MG63 (cell line): ENCODE results near the gene FREM3. TPM values are rescaled to one million over a fixed set of nuclear protein-coding genes. Genes with fewer than 3 reads are reported as not detected.
A peak's percentile ranks its signal among the peaks of the same experiment; 100 is the strongest.
"Not testable (repeated sequence)": the region's sequence is repeated elsewhere in the genome, so short reads cannot be mapped to it uniquely, and the experiment has no call there.

Source experiments
- DNase-seq: peaks from one replicate; pipeline ENCODE4 v3.0.0-alpha.2; 2020
- H3K27me3 ChIP-seq: fragments of 250-450 bp; sonication (Bioruptor Pico); 2 replicates; pipeline ENCODE4 v1.5.1; 2020; ENCODE audit warnings: mild to moderate bottlenecking, moderate library complexity
- H3K36me3 ChIP-seq: fragments of 250-450 bp; sonication (Bioruptor Pico); 2 replicates; pipeline ENCODE4 v1.5.1; 2020; ENCODE audit warnings: mild to moderate bottlenecking, moderate library complexity
- H3K4me3 ChIP-seq: fragments of 250-450 bp; sonication (Bioruptor Pico); 2 replicates; pipeline ENCODE4 v1.5.1; 2020; ENCODE audit warnings: mild to moderate bottlenecking, moderate library complexity
- H3K9me3 ChIP-seq: fragments of 250-450 bp; sonication (Bioruptor Pico); 2 replicates; pipeline ENCODE4 v1.5.1; 2020; ENCODE audit warnings: mild to moderate bottlenecking, moderate library complexity
- total RNA-seq: library from RNA; depleted of rRNA; stranded (reverse); fragments of >200 nt; shearing (Covaris generic); gene quantifications from 2 replicates; pipeline ENCODE4 v1.2.3, GENCODE V29; 2014; ENCODE audit warnings: low replicate concordance

Gene FREM3
- total RNA-seq, 1 experiment from 2014 or later, result not detected

- Histone ChIP-seq H3K27me3 (no peaks in the 10 kb centered on the region), H3K4me3 (no peak overlapping the region), H3K36me3 (no peaks in the 10 kb centered on the region), H3K9me3 (no peaks in the 10 kb centered on the region)
- DNase-seq, result no peak
Observed at GRCh38 chr4:143693856-143694255, 6.6 kb downstream of the FREM3 start.

- no peak overlapping the region for H3K4me3 ChIP-seq
- H3K9me3 ChIP-seq, result no peaks in the 10 kb centered on the region
Observed at GRCh38 chr4:143692241-143692640, 8.2 kb downstream of the FREM3 start.

GRCh38 chr4:143679434-143679833, 21.0 kb downstream of the FREM3 start:
- Histone ChIP-seq H3K9me3 (no peaks in the 10 kb centered on the region), H3K4me3 (no peak overlapping the region), H3K27me3 (no peaks in the 10 kb centered on the region), H3K36me3 (no peaks in the 10 kb centered on the region)
- DNase-seq, result no peak

More at GRCh38 chr4:143692241-143692640, 8.2 kb downstream of the FREM3 start:
- Histone ChIP-seq H3K27me3 (no peaks in the 10 kb centered on the region), H3K36me3 (no peaks in the 10 kb centered on the region)
- DNase-seq, result no peak

GRCh38 chr4:143673629-143674028, 26.8 kb downstream of the FREM3 start:
- not testable (repeated sequence) for H3K9me3 ChIP-seq, H3K36me3 ChIP-seq, H3K27me3 ChIP-seq, H3K4me3 ChIP-seq, DNase-seq

- no peak for DNase-seq
- Histone ChIP-seq H3K4me3 (no peak overlapping the region), H3K27me3 (no peaks in the 10 kb centered on the region), H3K36me3 (no peaks in the 10 kb centered on the region), H3K9me3 (no peaks in the 10 kb centered on the region)
Observed at GRCh38 chr4:143668930-143669552, 31.4 kb downstream of the FREM3 start.

GRCh38 chr4:143667461-143667860, 33.0 kb downstream of the FREM3 start:
- Histone ChIP-seq H3K27me3 (no peaks in the 10 kb centered on the region), H3K36me3 (no peaks in the 10 kb centered on the region), H3K4me3 (no peak overlapping the region), H3K9me3 (no peaks in the 10 kb centered on the region)
- DNase-seq, result peak; percentile 66

- no peaks in the 10 kb centered on the region for H3K36me3 ChIP-seq
- no peak for DNase-seq
- no peak overlapping the region for H3K4me3 ChIP-seq
- no peaks in the 10 kb centered on the region for H3K27me3 ChIP-seq
- H3K9me3 ChIP-seq, result no peaks in the 10 kb centered on the region
Observed at GRCh38 chr4:143658336-143658735, 42.1 kb downstream of the FREM3 start.

GRCh38 chr4:143654571-143654970, 45.9 kb downstream of the FREM3 start:
- no peaks in the 10 kb centered on the region for H3K9me3 ChIP-seq
- H3K36me3 ChIP-seq, result no peaks in the 10 kb centered on the region
- H3K4me3 ChIP-seq, result no peak overlapping the region
- H3K27me3 ChIP-seq, result no peaks in the 10 kb centered on the region
- no peak for DNase-seq

- DNase-seq, result no peak
- Histone ChIP-seq H3K9me3 (no peaks in the 10 kb centered on the region), H3K27me3 (no peaks in the 10 kb centered on the region)
Observed at GRCh38 chr4:143653031-143653430, 47.4 kb downstream of the FREM3 start.

GRCh38 chr4:143643399-143643798, 57.1 kb downstream of the FREM3 start:
- Histone ChIP-seq H3K36me3 (no peaks in the 10 kb centered on the region), H3K4me3 (no peak overlapping the region), H3K9me3 (no peaks in the 10 kb centered on the region), H3K27me3 (no peaks in the 10 kb centered on the region)
- DNase-seq, result no peak

More at GRCh38 chr4:143653031-143653430, 47.4 kb downstream of the FREM3 start:
- no peak overlapping the region for H3K4me3 ChIP-seq
- no peaks in the 10 kb centered on the region for H3K36me3 ChIP-seq

GRCh38 chr4:143642611-143643010, 57.9 kb downstream of the FREM3 start:
- Histone ChIP-seq H3K27me3 (no peaks in the 10 kb centered on the region), H3K36me3 (no peaks in the 10 kb centered on the region), H3K9me3 (no peaks in the 10 kb centered on the region), H3K4me3 (no peak overlapping the region)
- no peak for DNase-seq

GRCh38 chr4:143641361-143641760, 59.1 kb downstream of the FREM3 start:
- no peaks in the 10 kb centered on the region; the same call in 1 of the 2 replicates for H3K27me3 ChIP-seq
- no peaks in the 10 kb centered on the region for H3K36me3 ChIP-seq
- DNase-seq, result no peak
- H3K4me3 ChIP-seq, result no peak overlapping the region
- no peaks in the 10 kb centered on the region for H3K9me3 ChIP-seq

- no peaks in the 10 kb centered on the region for H3K9me3 ChIP-seq
- no peaks in the 10 kb centered on the region; the same call in 1 of the 2 replicates for H3K27me3 ChIP-seq
- H3K36me3 ChIP-seq, result no peaks in the 10 kb centered on the region
- no peak for DNase-seq
- H3K4me3 ChIP-seq, result no peak overlapping the region
Observed at GRCh38 chr4:143634763-143635162, 65.7 kb downstream of the FREM3 start.

- Histone ChIP-seq H3K4me3 (no peak overlapping the region), H3K9me3 (no peaks in the 10 kb centered on the region), H3K36me3 (no peaks in the 10 kb centered on the region), H3K27me3 (no peaks in the 10 kb centered on the region; the same call in 1 of the 2 replicates)
- DNase-seq, result no peak
Observed at GRCh38 chr4:143633833-143634232, 66.6 kb downstream of the FREM3 start.

GRCh38 chr4:143626134-143626911, 74.2 kb downstream of the FREM3 start:
- Histone ChIP-seq H3K36me3 (no peaks in the 10 kb centered on the region), H3K4me3 (no peak overlapping the region), H3K9me3 (no peaks in the 10 kb centered on the region), H3K27me3 (no peaks in the 10 kb centered on the region)
- DNase-seq, result peak; percentile 5

- Histone ChIP-seq H3K9me3 (no peaks in the 10 kb centered on the region), H3K27me3 (no peaks in the 10 kb centered on the region), H3K4me3 (no peak overlapping the region), H3K36me3 (no peaks in the 10 kb centered on the region)
- no peak for DNase-seq
Observed at GRCh38 chr4:143625632-143626031, 74.8 kb downstream of the FREM3 start.

- no peak for DNase-seq
- Histone ChIP-seq H3K27me3 (no peaks in the 10 kb centered on the region), H3K36me3 (no peaks in the 10 kb centered on the region), H3K4me3 (no peak overlapping the region), H3K9me3 (no peaks in the 10 kb centered on the region)
Observed at GRCh38 chr4:143623896-143624295, 76.6 kb downstream of the FREM3 start.

- no peaks in the 10 kb centered on the region for H3K9me3 ChIP-seq
- H3K27me3 ChIP-seq, result no peaks in the 10 kb centered on the region
Observed at GRCh38 chr4:143618811-143619210, 81.7 kb downstream of the FREM3 start.

More at GRCh38 chr4:143618811-143619210, 81.7 kb downstream of the FREM3 start:
- DNase-seq, result no peak
- Histone ChIP-seq H3K4me3 (no peak overlapping the region), H3K36me3 (no peaks in the 10 kb centered on the region)
